IMR-90 (cell line): ENCODE measurements around the gene GABPB2. TPM values are rescaled to one million over a fixed set of nuclear protein-coding genes. Genes with fewer than 3 reads are reported as not detected.

Experiments
- ATAC-seq: fragments of 200-7000 bp; cut with Tn5 transposase; 2 replicates; pipeline ENCODE4 v1.9.1; 2020; ENCODE audit warnings: low read depth, mild to moderate bottlenecking, moderate library complexity
- BruUV-seq: library from RNA; stranded (reverse); fragments of 400-500 nt; replicated peaks from 2 replicates; lab custom pipeline; 2021; lab: Mats Ljungman, UMichigan
- CTCF ChIA-PET: fragments of 300-600 bp; formaldehyde crosslinking; extraction: SDS; loops from one replicate; lab custom pipeline; 2021; ENCODE audit warnings: antibody characterized with exemption; lab: Yijun Ruan, JAX
- POLR2A ChIA-PET: fragments of 300-600 bp; sonication (Branson Sonifier 250); formaldehyde crosslinking; loops from one replicate; lab custom pipeline; 2022; ENCODE audit warnings: antibody characterized with exemption; ENCODE audit not compliant: unreplicated experiment; lab: Charles Lee
- DNase-seq: peaks from one replicate; pipeline ENCODE4 v3.0.0; 2013
- H2AFZ ChIP-seq: replicated peaks from 2 replicates; pipeline ENCODE3; 2013; ENCODE audit warnings: low read length, mild to moderate bottlenecking; ENCODE audit not compliant: poor library complexity
- H2AK5ac ChIP-seq: 2 replicates; pipeline ENCODE4 v1.6.1; 2013; ENCODE audit warnings: low read depth, low read length, inconsistent platforms
- H2AK9ac ChIP-seq: replicated peaks from 2 replicates; pipeline ENCODE3; 2013; ENCODE audit warnings: mild to moderate bottlenecking, low read depth, low read length, moderate library complexity; ENCODE audit not compliant: poor library complexity
- H2BK120ac ChIP-seq: 2 replicates; pipeline ENCODE4 v1.6.1; 2013; ENCODE audit warnings: low read depth, low read length, inconsistent platforms
- H2BK15ac ChIP-seq: 3 replicates; pipeline ENCODE4 v1.6.1; 2013; ENCODE audit warnings: low read depth, low read length, inconsistent platforms
- H2BK20ac ChIP-seq: 2 replicates; pipeline ENCODE4 v1.6.1; 2013; ENCODE audit warnings: low read depth, mild to moderate bottlenecking, inconsistent platforms, low read length, moderate library complexity
- H2BK5ac ChIP-seq: 2 replicates; pipeline ENCODE4 v1.6.1; 2013; ENCODE audit warnings: mild to moderate bottlenecking, low read depth, low read length, inconsistent platforms; ENCODE audit not compliant: poor library complexity, severe bottlenecking
- H3K14ac ChIP-seq: replicated peaks from 2 replicates; pipeline ENCODE4 v1.6.1; 2013; ENCODE audit warnings: low read depth, low read length, inconsistent platforms
- H3K18ac ChIP-seq: 2 replicates; pipeline ENCODE4 v1.6.1; 2013; ENCODE audit warnings: low read depth, low read length, control low read depth
- H3K23ac ChIP-seq: 2 replicates; pipeline ENCODE4 v1.6.1; 2013; ENCODE audit warnings: low read depth, low read length, inconsistent platforms
- H3K27ac ChIP-seq: 2 replicates; pipeline ENCODE4 v1.5.1; 2013; ENCODE audit warnings: mild to moderate bottlenecking, control low read depth, low read length; ENCODE audit not compliant: insufficient read depth
- H3K27me3 ChIP-seq: 2 replicates; pipeline ENCODE4 v1.6.1; 2013; ENCODE audit warnings: low read length; ENCODE audit not compliant: control insufficient read depth, insufficient read depth
- H3K36me3 ChIP-seq: 2 replicates; pipeline ENCODE4 v1.6.1; 2013; ENCODE audit warnings: low read length, mixed read lengths; ENCODE audit not compliant: control insufficient read depth, insufficient read depth
- H3K4ac ChIP-seq: 2 replicates; pipeline ENCODE4 v1.6.1; 2013; ENCODE audit warnings: low read depth, low read length, inconsistent platforms
- H3K4me1 ChIP-seq: 2 replicates; pipeline ENCODE4 v1.6.1; 2013; ENCODE audit warnings: low read length, mixed read lengths; ENCODE audit not compliant: control insufficient read depth, insufficient read depth
- H3K4me2 ChIP-seq: 2 replicates; pipeline ENCODE4 v1.6.1; 2013; ENCODE audit warnings: low read depth, mild to moderate bottlenecking, control low read depth, low read length, moderate library complexity
- H3K4me3 ChIP-seq: 2 replicates; pipeline ENCODE4 v1.5.1; 2013; ENCODE audit warnings: low read depth, mild to moderate bottlenecking, control low read depth, low read length, moderate library complexity; ENCODE audit not compliant: insufficient read depth
- H3K56ac ChIP-seq: 2 replicates; pipeline ENCODE4 v1.6.1; 2013; ENCODE audit warnings: low read length, inconsistent platforms; ENCODE audit not compliant: insufficient read depth; ENCODE audit errors: extremely low read depth
- H3K79me1 ChIP-seq, 2 experiments: 2 replicates each; pipeline ENCODE4 v1.6.1; 2013; ENCODE audit warnings: low read length in 2 of 2, inconsistent platforms in 1 of 2, low read depth in 1 of 2
- H3K9ac ChIP-seq: 2 replicates; pipeline ENCODE4 v1.6.1; 2013; ENCODE audit warnings: low read depth, low read length, control low read depth
- H3K9me1 ChIP-seq: 2 replicates; pipeline ENCODE4 v1.6.1; 2013; ENCODE audit warnings: low read length, inconsistent platforms; ENCODE audit not compliant: insufficient read depth
- H3K9me3 ChIP-seq: 2 replicates; pipeline ENCODE4 v1.6.1; 2013; ENCODE audit warnings: low read length; ENCODE audit not compliant: control insufficient read depth, insufficient read depth
- H4K20me1 ChIP-seq: 2 replicates; pipeline ENCODE4 v1.6.1; 2013; ENCODE audit warnings: low read length, inconsistent platforms; ENCODE audit not compliant: insufficient read depth
- H4K5ac ChIP-seq: 2 replicates; pipeline ENCODE4 v1.6.1; 2013; ENCODE audit warnings: mild to moderate bottlenecking, low read depth, low read length, control low read depth
- H4K8ac ChIP-seq, 2 experiments: 2 replicates each; pipeline ENCODE4 v1.6.1; 2013; ENCODE audit warnings: low read depth in 2 of 2, low read length in 2 of 2, control low read depth in 1 of 2, inconsistent platforms in 1 of 2
- H4K91ac ChIP-seq: 2 replicates; pipeline ENCODE4 v1.6.1; 2013; ENCODE audit warnings: low read depth, low read length, inconsistent platforms; ENCODE audit not compliant: insufficient read depth
- CEBPB ChIP-seq: IDR thresholded peaks from 2 replicates; pipeline ENCODE4 v1.6.1; 2012; ENCODE audit warnings: low read depth, low read length, improper control_type of control experiment
- CHD1 ChIP-seq: IDR thresholded peaks from 2 replicates; pipeline ENCODE4 v1.6.1; 2012; ENCODE audit warnings: low read depth, low read length, improper control_type of control experiment
- ELK1 ChIP-seq: fragments of 150-350 bp; IDR thresholded peaks from 2 replicates; pipeline ENCODE4 v1.6.1; 2016; ENCODE audit warnings: low read depth, mild to moderate bottlenecking, low read length, moderate library complexity, borderline replicate concordance
- MAFK ChIP-seq: IDR thresholded peaks from 2 replicates; pipeline ENCODE4 v1.6.1; 2012; ENCODE audit warnings: low read depth, low read length, improper control_type of control experiment
- MAZ ChIP-seq: IDR thresholded peaks from 2 replicates; pipeline ENCODE4 v1.6.1; 2012; ENCODE audit warnings: low read depth, mild to moderate bottlenecking, low read length, improper control_type of control experiment, moderate library complexity, borderline replicate concordance
- MXI1 ChIP-seq: IDR thresholded peaks from 2 replicates; pipeline ENCODE4 v1.6.1; 2012; ENCODE audit warnings: low read depth, mild to moderate bottlenecking, low read length, moderate library complexity, borderline replicate concordance
- NFE2L2 ChIP-seq: fragments of 150-350 bp; IDR thresholded peaks from 2 replicates; pipeline ENCODE4 v1.6.1; 2016; ENCODE audit warnings: low read depth, mild to moderate bottlenecking, low read length
- POLR2A ChIP-seq: IDR thresholded peaks from 2 replicates; pipeline ENCODE4 v1.6.1; 2012; ENCODE audit warnings: mild to moderate bottlenecking, low read depth, low read length
- RAD21 ChIP-seq: IDR thresholded peaks from 2 replicates; pipeline ENCODE4 v1.6.1; 2012; ENCODE audit warnings: low read length, improper control_type of control experiment
- RCOR1 ChIP-seq: IDR thresholded peaks from 2 replicates; pipeline ENCODE4 v1.6.1; 2012; ENCODE audit warnings: mild to moderate bottlenecking, low read length, improper control_type of control experiment; ENCODE audit not compliant: insufficient replicate concordance
- RFX5 ChIP-seq: IDR thresholded peaks from 2 replicates; pipeline ENCODE4 v1.8.0; 2012; ENCODE audit warnings: low read depth, mild to moderate bottlenecking, low read length, moderate library complexity
- SMC3 ChIP-seq: fragments of 150-350 bp; IDR thresholded peaks from 2 replicates; pipeline ENCODE4 v1.6.1; 2016; ENCODE audit warnings: low read depth, mild to moderate bottlenecking, antibody characterized with exemption, low read length, moderate library complexity
- USF2 ChIP-seq: fragments of 150-350 bp; IDR thresholded peaks from 2 replicates; pipeline ENCODE4 v1.6.1; 2017; ENCODE audit warnings: mild to moderate bottlenecking, antibody characterized with exemption, low read length, low read depth
- WGBS, 2 experiments: methylation state at CpG; one replicate each; pipeline versions ENCODE4 v1.1.5 to v1.1.7; 2013; ENCODE audit warnings: missing lambda C conversion rate in 2 of 2; ENCODE audit not compliant: insufficient read length in 1 of 2; ENCODE audit errors: extremely low coverage in 2 of 2; 5-methylcytosine and 5-hydroxymethylcytosine counted together
- dilution Hi-C: fragments of 300-500 bp; cut with HindIII; formaldehyde crosslinking; loops from one replicate; pipeline ENCODE4 v1.14.3; 2018; ENCODE audit warnings: low sequenced_read_pairs; ENCODE audit not compliant: unreplicated experiment
- in situ Hi-C: fragments of 300-500 bp; cut with MboI; formaldehyde crosslinking; loops from 3 replicates; pipeline ENCODE4 v1.14.3; 2019; ENCODE audit warnings: low sequenced_read_pairs, inconsistent platforms, mixed read lengths
- intact Hi-C: fragments of 100-400 bp; cut with micrococcal nuclease; formaldehyde crosslinking; loops from 2 replicates; pipeline ENCODE4 v1.10.0; 2022
- polyA plus RNA-seq, 3 experiments: library from polyadenylated mRNA; depleted of rRNA; stranded (reverse); fragments of >200 nt; gene quantifications; 2 replicates each; pipeline ENCODE4 v1.2.3, GENCODE V29; 2012; ENCODE audit warnings: low replicate concordance in 1 of 3
- total RNA-seq: library from RNA; depleted of rRNA; stranded (reverse); fragments of >200 nt; gene quantifications from 2 replicates; pipeline ENCODE4 v1.2.3, GENCODE V29; 2012

The GABPB2 gene
- total and polyA plus RNA-seq, 2 of the 4 experiments (the other 2 are of a cell fraction): 7.5 to 12.9 TPM

GRCh38 chr1:151035167-151035566 is 35.4 kb upstream of the GABPB2 start:
- Histone ChIP-seq H3K4ac (no peak overlapping the region), H2BK120ac (no peak overlapping the region), H2AFZ (no peak overlapping the region), H3K9ac (no peak overlapping the region), H2BK15ac (no peak overlapping the region), H3K4me2 (no peak overlapping the region), H4K20me1 (no peaks in the 10 kb centered on the region), H3K4me3 (no peak overlapping the region), H2BK20ac (no peak overlapping the region), H4K5ac (no peak overlapping the region), H3K14ac (no peak overlapping the region), H4K8ac (no peak overlapping the region), H2BK5ac (no peak overlapping the region), H3K56ac (no peak overlapping the region), H3K79me1 (no peaks in the 10 kb centered on the region), H3K18ac (no peak overlapping the region), H3K27me3 (no peaks in the 10 kb centered on the region), H4K91ac (no peak overlapping the region), H3K4me1 (no peaks in the 10 kb centered on the region), H2AK9ac (no peak overlapping the region), H3K9me3 (no peaks in the 10 kb centered on the region), H3K23ac (no peak overlapping the region), H3K27ac (no peak overlapping the region), H3K9me1 (no peaks in the 10 kb centered on the region), H2AK5ac (no peak overlapping the region), H3K36me3 (peaks cover 20% of the 10 kb centered on the region)
- intact Hi-C loops: no loop called here
- in situ Hi-C loops: loop anchor here (10.0 kb wide), 1 partner anchor 60 kb away; the partner anchor contains the start of gene CERS2
- POLR2A ChIA-PET: no interaction called here
- no CpG with 5 or more reads among the region's 3 CpGs for WGBS, 2 experiments
- dilution Hi-C loops: no loop called here
- no TSS peak for BruUV-seq
- ATAC-seq (no peak), DNase-seq (no peak)
- TF ChIP-seq MAFK: no peak
- TF ChIP-seq ELK1: no peak
- TF ChIP-seq MAZ: no peak
- TF ChIP-seq POLR2A: no peak
- no peak for TF ChIP-seq USF2
- no peak for TF ChIP-seq MXI1
- TF ChIP-seq SMC3: no peak
- TF ChIP-seq RFX5: no peak
- no peak for TF ChIP-seq CHD1
- TF ChIP-seq RCOR1: no peak
- TF ChIP-seq RAD21: no peak
- no peak for TF ChIP-seq NFE2L2
- TF ChIP-seq CEBPB: no peak
- CTCF ChIA-PET: no interaction called here
